ENCODE results near the gene HEATR9.

HEATR9 gene

DNA sequence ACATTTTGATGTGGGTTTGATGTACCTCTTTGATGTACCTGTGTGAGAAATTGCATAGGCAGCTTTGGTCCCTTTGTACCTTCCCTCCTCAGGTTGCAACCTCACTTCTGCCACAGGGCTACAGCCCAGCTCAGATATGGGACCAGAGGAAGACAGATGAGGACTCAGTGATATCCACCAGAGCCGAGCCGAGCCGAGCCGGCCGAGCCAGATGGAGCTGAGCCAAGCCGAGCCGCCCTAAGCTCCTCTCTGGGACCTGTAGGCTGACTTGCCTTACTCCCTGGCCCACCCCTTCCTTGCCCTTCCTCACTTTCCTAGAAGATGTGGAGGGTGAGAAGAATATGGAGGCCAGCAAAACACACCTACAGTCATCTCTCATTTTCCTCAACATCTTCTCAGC, 3.8 kb downstream of the HEATR9 start:
- DNase-seq = no peak

DNA sequence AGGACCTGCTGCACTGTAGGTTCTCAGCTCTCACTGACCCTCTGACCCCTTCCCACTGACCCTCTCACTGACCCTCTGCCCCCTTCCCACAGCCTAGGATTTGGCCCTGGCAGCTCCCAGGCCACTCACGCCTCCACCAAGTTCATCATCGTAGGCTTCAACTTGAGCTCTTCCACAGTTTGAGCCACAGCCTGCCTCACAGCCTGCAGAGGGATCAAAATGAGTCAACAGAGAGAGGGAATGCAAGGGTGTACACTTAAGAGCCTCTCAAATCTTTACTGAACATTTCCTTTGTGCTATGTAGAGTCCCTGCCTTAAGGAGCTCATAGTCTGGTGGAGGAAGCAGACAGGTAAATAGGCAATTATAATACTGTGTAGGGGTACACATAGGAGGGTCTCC, 12.1 kb downstream of the HEATR9 start:
- DNase-seq = no peak

- no peak for DNase-seq
These were observed 12.7 kb downstream of the HEATR9 start for GRCh38 chr17:35855965-35856364.

GRCh38 chr17:35849469-35850348, 19.0 kb downstream of the HEATR9 start:
- peak in 1 of 2 experiments; percentile 58 for DNase-seq

- no peak for DNase-seq
These were observed 20.9 kb downstream of the HEATR9 start for GRCh38 chr17:35847633-35848373.

GRCh38 chr17:35847006-35847405, 21.7 kb downstream of the HEATR9 start:
- DNase-seq = no peak

GRCh38 chr17:35846055-35846809, 22.5 kb downstream of the HEATR9 start:
- DNase-seq = no peak

GRCh38 chr17:35844547-35844946, 24.1 kb downstream of the HEATR9 start:
- no peak for DNase-seq

- no peak for DNase-seq
These were observed 25.0 kb downstream of the HEATR9 start for GRCh38 chr17:35843698-35844097.

GRCh38 chr17:35842239-35842638, 26.5 kb downstream of the HEATR9 start:
- no peak for DNase-seq

DNA sequence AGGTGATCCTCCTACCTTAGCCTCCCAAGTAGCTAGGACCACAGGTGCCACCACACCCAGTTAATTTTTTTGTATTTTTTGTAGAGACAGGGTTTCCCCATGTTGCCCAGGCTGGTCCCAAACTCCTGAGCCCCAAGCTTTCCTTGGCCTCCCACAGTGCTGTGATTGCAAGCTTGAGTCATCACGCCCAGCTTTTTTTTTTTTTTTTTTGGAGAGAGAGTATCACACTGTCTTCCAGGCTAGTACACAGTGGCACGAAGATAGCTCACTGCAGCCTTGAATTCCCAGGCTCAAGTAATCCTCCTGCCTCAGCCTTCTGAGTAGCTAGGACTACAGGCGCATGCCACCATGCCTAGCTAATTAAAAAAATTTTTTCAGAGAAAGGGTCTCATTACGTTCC, 27.2 kb downstream of the HEATR9 start:
- DNase-seq = no peak

GRCh38 chr17:35841101-35841500, 27.6 kb downstream of the HEATR9 start:
- no peak for DNase-seq

DNA sequence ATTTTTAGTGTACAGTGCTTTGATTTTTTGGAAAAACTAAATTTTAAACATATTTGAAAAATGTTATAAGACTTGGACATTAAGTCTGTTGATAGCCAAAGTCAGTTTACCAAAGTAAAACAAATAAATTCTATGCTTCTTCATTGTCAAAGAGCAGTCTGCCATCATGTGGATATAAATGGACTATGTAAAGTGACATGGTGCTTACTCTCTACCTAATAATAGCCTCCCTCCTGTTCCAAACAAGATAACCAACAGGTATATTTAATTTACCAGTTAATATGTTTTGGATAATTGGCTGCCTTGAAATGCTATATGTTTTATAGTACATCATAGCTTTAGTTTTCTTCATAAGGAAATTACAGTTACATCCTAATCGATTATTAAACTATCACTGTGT, 43.5 kb downstream of the HEATR9 start:
- DNase-seq = no peak

- DNase-seq = no peak
These were observed 47.4 kb downstream of the HEATR9 start for GRCh38 chr17:35821308-35821707.

DNA sequence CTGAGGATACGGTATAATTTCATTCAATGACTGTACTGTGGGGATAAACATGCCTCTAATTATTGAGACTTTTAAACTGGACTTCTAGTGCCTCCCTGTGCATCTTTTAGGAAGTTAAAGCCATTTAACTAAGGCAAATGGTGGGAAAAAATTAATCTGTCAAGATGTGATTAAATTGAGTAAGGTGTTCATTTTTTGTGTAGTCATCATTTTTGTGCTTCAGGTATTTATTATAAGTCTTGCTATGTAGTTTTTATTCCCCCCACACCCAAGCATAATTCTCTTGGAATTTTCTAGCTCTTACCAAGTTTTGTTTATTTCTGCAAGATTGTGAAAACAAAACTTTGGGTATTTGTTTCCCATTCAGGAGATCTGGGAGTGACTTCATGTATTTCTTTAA, 49.2 kb downstream of the HEATR9 start:
- no peak for DNase-seq

DNA sequence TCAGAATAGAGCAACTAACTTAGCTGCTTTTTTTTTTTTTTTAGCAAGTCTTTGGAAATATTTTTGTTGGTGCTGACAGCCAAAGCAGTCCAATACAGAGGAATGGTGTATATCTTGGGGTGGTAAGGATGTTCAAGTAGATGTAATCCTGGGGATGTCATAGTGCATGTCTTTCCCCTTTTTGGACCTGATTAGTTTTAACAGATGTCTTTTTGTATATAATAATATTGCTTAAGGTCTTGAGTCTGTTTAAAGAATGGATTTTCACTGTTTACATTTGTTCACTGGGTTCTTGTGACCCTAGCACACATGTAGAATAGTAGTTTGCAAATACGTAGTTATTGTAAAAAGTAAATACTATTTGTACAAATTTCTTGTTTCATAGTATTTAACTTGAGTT, 51.5 kb downstream of the HEATR9 start:
- no peak for DNase-seq

DNA sequence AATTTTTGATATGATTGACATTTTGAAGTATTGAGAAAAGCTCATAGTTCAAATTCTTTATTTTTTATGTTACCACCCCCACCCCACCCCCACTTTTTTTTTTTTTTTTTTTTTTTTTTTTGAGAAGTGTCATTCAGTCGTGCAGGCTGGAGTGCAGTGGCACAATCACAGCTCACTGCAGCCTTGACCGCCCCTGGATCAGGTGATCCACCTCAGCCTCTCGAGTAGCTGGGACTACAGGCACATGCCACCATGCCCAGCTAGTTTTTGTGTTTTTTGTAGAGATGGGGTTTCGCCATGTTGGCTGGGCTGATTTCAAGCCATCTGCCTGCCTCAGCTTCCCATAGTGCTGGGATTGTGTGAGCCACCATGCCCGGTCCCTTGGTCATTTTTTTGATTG, 52.0 kb downstream of the HEATR9 start:
- DNase-seq = no peak

DNA sequence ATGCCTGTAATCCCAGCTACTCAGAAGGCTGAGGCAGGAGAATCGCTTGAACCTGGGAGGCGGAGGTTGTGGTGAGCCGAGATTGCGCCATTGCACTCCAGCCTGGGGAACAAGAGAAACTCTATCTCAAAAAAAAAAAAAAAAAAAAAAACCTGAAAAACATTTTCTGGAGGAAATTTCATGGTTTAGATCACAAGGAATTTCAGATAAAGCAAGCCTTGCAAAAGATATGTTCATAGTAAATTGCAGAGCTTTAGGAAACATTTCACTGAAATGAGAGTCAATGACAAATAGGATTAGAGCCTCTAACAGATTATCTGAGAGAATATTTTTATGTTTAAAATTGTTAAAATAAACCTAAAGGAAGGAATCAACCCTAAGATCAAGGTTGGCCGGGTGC, 56.2 kb downstream of the HEATR9 start:
- no peak for DNase-seq

DNA sequence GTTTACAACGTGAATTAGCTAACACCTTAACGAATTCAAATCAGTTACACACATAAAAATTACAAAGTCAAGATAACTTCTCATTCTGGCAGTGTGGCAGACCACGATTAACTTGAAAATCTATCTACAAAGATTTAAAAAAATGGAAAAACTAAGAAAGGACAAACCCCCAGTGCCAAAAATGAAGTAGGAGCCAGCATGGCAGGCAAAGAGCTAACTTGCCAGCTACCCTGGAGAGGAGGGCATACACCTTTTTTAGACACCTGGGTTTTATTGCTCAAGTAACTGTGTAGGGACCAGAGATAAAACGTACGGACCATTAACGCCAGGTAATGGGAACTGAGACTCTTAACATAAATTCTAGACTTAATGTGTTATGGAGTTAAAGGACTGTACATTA, 56.9 kb downstream of the HEATR9 start:
- DNase-seq = no peak

DNA sequence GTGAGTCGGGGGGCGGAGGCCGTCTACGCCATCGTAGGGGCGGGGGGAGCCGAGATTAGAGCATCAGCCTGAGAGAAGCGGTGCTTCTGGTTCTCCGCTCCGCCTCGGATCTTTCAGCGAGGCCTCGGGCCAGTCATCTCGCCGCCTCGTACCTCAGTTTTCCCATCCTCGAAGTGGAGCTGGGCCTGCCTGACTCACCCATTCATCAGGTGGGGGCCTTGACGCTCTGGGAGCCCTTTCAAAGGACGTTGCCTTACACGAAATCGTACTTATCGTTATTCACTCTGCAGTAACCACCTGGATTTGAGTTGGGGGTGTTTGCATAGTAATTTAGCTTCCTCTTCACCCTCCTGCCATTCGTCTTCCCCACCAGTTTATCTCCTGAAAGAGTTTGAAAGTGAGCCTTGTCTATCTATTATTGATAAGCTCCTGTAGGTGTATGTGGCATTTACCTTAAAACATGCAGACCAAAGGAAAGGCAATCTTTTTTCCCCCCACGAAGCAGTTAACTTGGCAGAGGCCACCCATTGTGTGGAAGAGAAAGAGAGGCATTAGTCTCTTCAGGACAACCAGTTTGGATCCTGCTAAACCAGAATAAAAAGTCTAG, 58.7 kb downstream of the HEATR9 start:
- no peak for DNase-seq

DNA sequence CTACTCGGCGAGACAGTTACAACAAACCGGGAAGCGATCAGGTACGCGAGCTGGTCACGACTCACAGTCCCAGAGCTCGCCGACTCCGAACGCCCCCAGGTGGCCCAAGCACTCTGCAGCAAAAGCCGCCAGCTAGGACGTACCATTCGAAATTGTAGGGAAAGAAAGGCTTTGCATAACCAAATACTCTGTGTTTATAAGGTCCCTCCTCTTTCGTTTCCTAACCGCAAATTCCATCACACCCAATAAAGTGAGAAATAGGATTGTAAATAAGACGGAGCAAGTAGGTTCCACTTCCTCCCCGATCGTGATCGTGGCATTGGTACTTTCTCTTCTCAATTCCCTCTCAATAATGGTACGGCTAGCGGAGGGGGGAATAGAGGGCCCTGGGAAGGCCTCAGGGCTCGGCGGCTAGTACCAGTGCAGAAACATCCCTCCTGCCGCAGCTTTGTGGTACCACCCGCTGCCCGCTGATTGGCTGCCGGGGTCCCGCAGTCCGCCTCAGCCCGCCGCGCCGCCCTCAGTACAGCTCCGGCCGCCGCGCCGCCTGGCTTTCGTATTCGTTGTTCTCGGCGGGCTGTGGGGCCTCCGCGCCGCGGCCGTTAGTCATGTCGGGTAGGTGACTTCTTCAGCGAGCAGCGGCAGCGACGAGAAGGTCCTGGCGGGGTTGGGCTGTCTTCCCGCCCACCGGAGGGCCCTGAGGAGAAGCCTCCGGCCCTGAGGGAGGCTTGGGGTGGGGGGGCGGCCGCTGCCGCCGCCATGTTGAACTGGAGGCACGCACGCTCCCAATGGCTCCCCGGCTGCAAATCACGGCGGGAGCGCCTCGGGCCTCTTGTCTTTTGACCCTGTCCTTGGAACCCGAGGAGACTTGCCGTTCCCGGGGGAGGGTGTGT, 59.5 kb downstream of the HEATR9 start, which contains the start of gene TAF15:
Gene TAF15 (plus strand): TSS at position 523 of the 893 bp plus-strand sequence. CDS start 86 bp downstream, at position 609.
- peak; percentile 93 to 99 for DNase-seq
